Measurements from ENCODE around the gene GPHN. TPM values are rescaled to one million over a fixed set of nuclear protein-coding genes. Genes with fewer than 3 reads are reported as not detected.
A peak's percentile ranks its signal among the peaks of the same experiment; 100 is the strongest.

The GPHN gene
- total and polyA plus RNA-seq, 10 of the 15 experiments (the other 5 are each of a cell fraction or from before 2014, with no cell fraction given): 22.3 to 48.8 (median 33.1) TPM

DNA sequence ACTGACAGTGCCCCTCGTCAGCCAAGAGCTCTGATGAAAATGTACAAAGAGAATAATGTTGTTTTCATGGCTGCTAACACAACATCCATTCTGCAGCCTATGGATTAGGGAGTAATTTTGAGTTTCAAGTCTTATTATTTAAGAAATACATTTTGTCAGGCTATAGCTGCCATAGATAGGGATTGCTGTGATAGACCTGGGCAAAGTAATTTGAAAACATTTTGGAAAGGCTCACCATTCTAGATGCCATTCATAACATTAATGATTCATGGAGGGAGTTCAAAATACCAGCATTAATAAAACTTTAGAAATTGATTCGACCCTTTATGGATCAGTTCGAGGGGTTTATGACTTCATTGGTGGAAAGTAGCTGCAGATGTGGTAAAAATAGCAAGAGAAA lies 149.8 kb downstream of the GPHN start:
- no peaks in the 10 kb centered on the region for H4K20me1 ChIP-seq (ENCODE audit: control insufficient read depth, insufficient read depth)
- no peak overlapping the region for H3K27ac ChIP-seq (ENCODE audit: control insufficient read depth, insufficient read depth)
- H3K4me1 ChIP-seq (ENCODE audit: control insufficient read depth, insufficient read depth, low read length): 0 out of 2 replicates have a peak, but pooled peaks cover 3% of the 10 kb centered on the region
- 0 out of 2 replicates have a peak, but pooled peaks have one; percentile 94 for TF ChIP-seq CBX3 (IDR thresholded peaks at IDR 0.05; ENCODE audit: borderline replicate concordance, low read depth)
- no peak for TF ChIP-seq JUNB (IDR thresholded peaks at IDR 0.05)
- CTCF ChIA-PET: interaction anchor here (0.6 to 1.6 kb wide), 4 partner anchors 33 to 372 kb away, joined by 3 to 5 read pairs (median 4); no protein-coding TSS in a partner anchor
- H3K9me3 ChIP-seq (replicated peaks; ENCODE audit: control insufficient read depth, insufficient read depth, low read length): peaks cover 35% of the 10 kb centered on the region
- POLR2A ChIA-PET: no interaction called here
- in situ Hi-C loops (cut with MboI): no loop called here
- RAD21 ChIA-PET (ENCODE audit: unreplicated experiment): interaction anchor here (1.2 kb wide), 1 partner anchor 33 kb away, joined by 6 read pairs; no protein-coding TSS in a partner anchor
- DNase-seq (ENCODE audit: low read depth, low spot score) (no peak), FAIRE-seq (no peak), ATAC-seq (no peak)
- H3K79me2 ChIP-seq (ENCODE audit: control insufficient read depth, insufficient read depth, low read length): peaks cover 6% of the 10 kb centered on the region
- no peaks in the 10 kb centered on the region for H3K27me3 ChIP-seq (replicated peaks in 1 of 2; ENCODE audit: control insufficient read depth in 2 of 2, insufficient read depth in 2 of 2, low read length in 1 of 2)
- H3K36me3 ChIP-seq (ENCODE audit: control insufficient read depth in 2 of 2, insufficient read depth in 2 of 2, low read length in 1 of 2): no peaks in the 10 kb centered on the region; a peak in 2 of 4 replicates
- intact Hi-C loops (cut with micrococcal nuclease; ENCODE audit: unreplicated experiment): no loop called here
- H2AFZ ChIP-seq (ENCODE audit: control insufficient read depth, low read depth, low read length): no peak overlapping the region
- SMC1A ChIA-PET (ENCODE audit: uncharacterized antibody, unreplicated experiment): interaction anchor here (0.9 to 1.7 kb wide), 6 partner anchors 12 to 247 kb away, joined by 3 to 10 read pairs (median 3); no protein-coding TSS in a partner anchor
- H3K4me3 ChIP-seq: no peak overlapping the region
- WGBS (ENCODE audit: insufficient coverage, insufficient replicate concordance, low lambda C conversion rate, missing lambda C conversion rate): 99% methylated on average over 3 of the region's 3 CpGs
- H3K4me2 ChIP-seq (ENCODE audit: control insufficient read depth, insufficient read depth): no peak overlapping the region
- no peak overlapping the region for H3K9ac ChIP-seq (ENCODE audit: control insufficient read depth, insufficient read depth, low read length)
- no TSS peak for BruUV-seq (replicated peaks)

DNA sequence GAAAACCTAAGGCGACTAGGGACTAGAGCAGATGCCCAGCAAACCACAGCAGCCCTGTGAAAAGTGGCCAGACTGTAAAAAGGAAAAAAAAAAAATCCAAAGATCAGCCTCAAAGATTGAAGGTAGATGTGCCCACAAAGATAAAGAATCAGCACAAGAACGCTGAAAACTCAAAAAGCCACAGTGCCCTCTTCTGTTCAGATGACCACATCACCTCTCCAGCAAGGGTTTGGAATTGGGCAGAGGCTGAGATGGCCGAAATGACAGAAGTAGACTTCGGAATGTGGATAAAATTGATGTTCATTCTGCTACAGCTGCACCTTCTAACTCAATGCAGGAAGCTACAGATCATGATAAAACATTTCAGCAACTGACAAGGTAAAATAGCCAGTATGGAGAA lies 154.4 kb downstream of the GPHN start:
- BruUV-seq (replicated peaks): no TSS peak
- intact Hi-C loops (cut with micrococcal nuclease; ENCODE audit: unreplicated experiment) (no loop called here), in situ Hi-C loops (cut with MboI) (no loop called here)
- Histone ChIP-seq H4K20me1 (ENCODE audit: control insufficient read depth, insufficient read depth) (no peaks in the 10 kb centered on the region), H2AFZ (ENCODE audit: control insufficient read depth, low read depth, low read length) (no peak overlapping the region), H3K36me3 (ENCODE audit: control insufficient read depth in 2 of 2, insufficient read depth in 2 of 2, low read length in 1 of 2) (no peaks in the 10 kb centered on the region; a peak in 2 of 4 replicates), H3K79me2 (ENCODE audit: control insufficient read depth, insufficient read depth, low read length) (peaks cover 3% of the 10 kb centered on the region), H3K4me1 (ENCODE audit: control insufficient read depth, insufficient read depth, low read length) (no peaks in the 10 kb centered on the region), H3K4me3 (no peak overlapping the region), H3K27me3 (replicated peaks in 1 of 2; ENCODE audit: control insufficient read depth in 2 of 2, insufficient read depth in 2 of 2, low read length in 1 of 2) (no peaks in the 10 kb centered on the region), H3K9me3 (replicated peaks; ENCODE audit: control insufficient read depth, insufficient read depth, low read length) (peaks cover 27% of the 10 kb centered on the region), H3K9ac (ENCODE audit: control insufficient read depth, insufficient read depth, low read length) (no peak overlapping the region), H3K27ac (ENCODE audit: control insufficient read depth, insufficient read depth) (no peak overlapping the region), H3K4me2 (ENCODE audit: control insufficient read depth, insufficient read depth) (no peak overlapping the region)
- ATAC-seq (peak; percentile 46; the same call in 1 of the 3 replicates), DNase-seq (ENCODE audit: low read depth, low spot score) (no peak), FAIRE-seq (no peak)
- ChIA-PET CTCF (interaction anchor here (2.8 kb wide), 2 partner anchors 38 to 165 kb away, joined by 17 to 19 read pairs; no protein-coding TSS in a partner anchor), POLR2A (interaction anchor here (0.6 kb wide), 1 partner anchor 429 kb away, joined by 3 read pairs; no protein-coding TSS in a partner anchor), SMC1A (ENCODE audit: uncharacterized antibody, unreplicated experiment) (interaction anchor here (0.9 to 4.7 kb wide), 4 partner anchors 10 to 453 kb away, joined by 4 to 32 read pairs (median 4); no protein-coding TSS in a partner anchor), RAD21 (ENCODE audit: unreplicated experiment) (interaction anchor here (0.8 to 1.4 kb wide), 3 partner anchors 12 to 303 kb away, joined by 3 to 5 read pairs (median 4); no protein-coding TSS in a partner anchor)
- 63% methylated on average over 4 of the region's 4 CpGs for WGBS (ENCODE audit: insufficient coverage, insufficient replicate concordance, low lambda C conversion rate, missing lambda C conversion rate)
- TF ChIP-seq RAD21 (IDR thresholded peaks at IDR 0.05; ENCODE audit: insufficient read depth, low read depth, low read length) (peak; percentile 36; the same call in 1 of the 2 replicates), EP300 (IDR thresholded peaks at IDR 0.05; ENCODE audit: borderline replicate concordance in 1 of 2, control insufficient read depth in 1 of 2, low read depth in 2 of 2, low read length in 2 of 2) (no peak), HDAC2 (IDR thresholded peaks at IDR 0.05) (no peak)
- TF ChIP-seq, protein P1, sequence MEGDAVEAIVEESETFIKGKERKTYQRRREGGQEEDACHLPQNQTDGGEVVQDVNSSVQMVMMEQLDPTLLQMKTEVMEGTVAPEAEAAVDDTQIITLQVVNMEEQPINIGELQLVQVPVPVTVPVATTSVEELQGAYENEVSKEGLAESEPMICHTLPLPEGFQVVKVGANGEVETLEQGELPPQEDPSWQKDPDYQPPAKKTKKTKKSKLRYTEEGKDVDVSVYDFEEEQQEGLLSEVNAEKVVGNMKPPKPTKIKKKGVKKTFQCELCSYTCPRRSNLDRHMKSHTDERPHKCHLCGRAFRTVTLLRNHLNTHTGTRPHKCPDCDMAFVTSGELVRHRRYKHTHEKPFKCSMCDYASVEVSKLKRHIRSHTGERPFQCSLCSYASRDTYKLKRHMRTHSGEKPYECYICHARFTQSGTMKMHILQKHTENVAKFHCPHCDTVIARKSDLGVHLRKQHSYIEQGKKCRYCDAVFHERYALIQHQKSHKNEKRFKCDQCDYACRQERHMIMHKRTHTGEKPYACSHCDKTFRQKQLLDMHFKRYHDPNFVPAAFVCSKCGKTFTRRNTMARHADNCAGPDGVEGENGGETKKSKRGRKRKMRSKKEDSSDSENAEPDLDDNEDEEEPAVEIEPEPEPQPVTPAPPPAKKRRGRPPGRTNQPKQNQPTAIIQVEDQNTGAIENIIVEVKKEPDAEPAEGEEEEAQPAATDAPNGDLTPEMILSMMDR (IDR thresholded peaks at IDR 0.05 in 2 of 3, conservative IDR thresholded peaks at IDR 0.05 in 1 of 3; ENCODE audit: control insufficient read depth in 2 of 3, extremely low read depth in 1 of 3, insufficient read depth in 1 of 3, low read depth in 3 of 3, low read length in 3 of 3): peak in 2 of 3 experiments; percentile 7 to 25; a peak in 2 of 6 replicates
